ENCODE data around the gene GATAD2B.
"Not testable (repeated sequence)": the region's sequence is repeated elsewhere in the genome, so short reads cannot be mapped to it uniquely, and the experiment has no call there.

Gene GATAD2B

GRCh38 chr1:153849487-153850185, 73.1 kb downstream of the GATAD2B start:
- no peak for TF ChIP-seq CTCF (IDR thresholded peaks at IDR 0.05; ENCODE audit: low read depth, low read length)
- DNase-seq = no peak
- Histone ChIP-seq H3K9me3 (no peaks in the 10 kb centered on the region), H3K27me3 (no peaks in the 10 kb centered on the region), H3K4me1 (no peaks in the 10 kb centered on the region), H3K4me3 (ENCODE audit: low read depth, low read length) (no peak overlapping the region), H3K36me3 (no peaks in the 10 kb centered on the region; the same call in 1 of the 2 replicates)

DNA sequence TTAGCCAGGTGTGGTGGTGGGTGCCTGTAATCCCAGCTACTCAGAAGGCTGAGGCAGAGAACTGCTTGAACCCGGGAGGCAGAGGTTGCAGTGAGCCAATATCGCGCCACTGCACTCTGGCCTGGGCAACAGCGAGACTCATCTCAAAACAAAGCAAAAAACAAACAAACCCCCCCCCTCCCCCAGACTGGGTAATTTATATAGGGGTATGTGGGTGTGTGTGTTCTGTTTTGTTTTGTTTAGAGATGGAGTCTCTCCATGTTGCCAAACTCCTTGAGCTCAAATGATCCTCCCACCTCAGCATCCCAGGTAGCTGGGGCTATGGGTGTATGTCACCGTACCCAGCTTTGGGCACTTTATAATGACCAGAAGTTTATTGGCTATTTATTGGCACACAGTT, 74.0 kb downstream of the GATAD2B start:
- DNase-seq = no peak
- no peaks in the 10 kb centered on the region for H3K27me3 ChIP-seq
- no peak for TF ChIP-seq CTCF (IDR thresholded peaks at IDR 0.05; ENCODE audit: low read depth, low read length)
- no peaks in the 10 kb centered on the region; the same call in 1 of the 2 replicates for H3K36me3 ChIP-seq
- H3K4me1 ChIP-seq = no peaks in the 10 kb centered on the region
- H3K9me3 ChIP-seq = no peaks in the 10 kb centered on the region
- no peak overlapping the region for H3K4me3 ChIP-seq (ENCODE audit: low read depth, low read length)

- DNase-seq = no peak
- Histone ChIP-seq H3K4me1 (no peaks in the 10 kb centered on the region), H3K4me3 (ENCODE audit: low read depth, low read length) (no peak overlapping the region), H3K27me3 (no peaks in the 10 kb centered on the region), H3K9me3 (no peaks in the 10 kb centered on the region), H3K36me3 (no peaks in the 10 kb centered on the region; the same call in 1 of the 2 replicates)
- TF ChIP-seq CTCF (IDR thresholded peaks at IDR 0.05; ENCODE audit: low read depth, low read length) = no peak
Measured at GRCh38 chr1:153845158-153845557, 77.6 kb downstream of the GATAD2B start.

DNA sequence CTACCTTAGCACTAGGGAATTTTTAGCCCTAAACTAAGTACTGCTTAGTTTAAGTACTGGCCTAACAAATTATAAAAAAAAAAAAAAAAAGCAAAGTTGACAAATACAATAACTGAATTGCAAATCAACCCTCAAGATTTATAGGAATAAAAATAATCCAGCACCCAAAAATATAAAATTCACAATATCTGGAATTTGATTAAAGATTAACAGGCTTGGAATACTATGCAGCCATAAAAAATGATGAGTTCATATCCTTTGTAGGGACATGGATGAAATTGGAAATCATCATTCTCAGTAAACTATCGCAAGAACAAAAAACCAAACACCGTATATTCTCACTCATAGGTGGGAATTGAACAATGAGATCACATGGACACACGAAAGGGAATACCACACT, 78.4 kb downstream of the GATAD2B start:
- not testable (repeated sequence) for H3K36me3 ChIP-seq; H3K4me3 ChIP-seq (ENCODE audit: low read depth, low read length); H3K9me3 ChIP-seq; H3K27me3 ChIP-seq; H3K4me1 ChIP-seq; DNase-seq

GRCh38 chr1:153842006-153842471, 80.7 kb downstream of the GATAD2B start:
- no peak overlapping the region for H3K4me3 ChIP-seq (ENCODE audit: low read depth, low read length)
- H3K36me3 ChIP-seq = no peaks in the 10 kb centered on the region
- no peak for DNase-seq
- no peaks in the 10 kb centered on the region for H3K4me1 ChIP-seq
- H3K9me3 ChIP-seq = no peaks in the 10 kb centered on the region
- H3K27me3 ChIP-seq = no peaks in the 10 kb centered on the region
- TF ChIP-seq CTCF (IDR thresholded peaks at IDR 0.05; ENCODE audit: low read depth, low read length) = no peak

- H3K36me3 ChIP-seq = no peaks in the 10 kb centered on the region
- H3K27me3 ChIP-seq = no peaks in the 10 kb centered on the region
- H3K4me1 ChIP-seq = no peaks in the 10 kb centered on the region
- DNase-seq = no peak
- H3K9me3 ChIP-seq = no peaks in the 10 kb centered on the region
- no peak overlapping the region for H3K4me3 ChIP-seq (ENCODE audit: low read depth, low read length)
- no peak for TF ChIP-seq CTCF (IDR thresholded peaks at IDR 0.05; ENCODE audit: low read depth, low read length)
Measured at GRCh38 chr1:153841463-153841994, 81.2 kb downstream of the GATAD2B start.

DNA sequence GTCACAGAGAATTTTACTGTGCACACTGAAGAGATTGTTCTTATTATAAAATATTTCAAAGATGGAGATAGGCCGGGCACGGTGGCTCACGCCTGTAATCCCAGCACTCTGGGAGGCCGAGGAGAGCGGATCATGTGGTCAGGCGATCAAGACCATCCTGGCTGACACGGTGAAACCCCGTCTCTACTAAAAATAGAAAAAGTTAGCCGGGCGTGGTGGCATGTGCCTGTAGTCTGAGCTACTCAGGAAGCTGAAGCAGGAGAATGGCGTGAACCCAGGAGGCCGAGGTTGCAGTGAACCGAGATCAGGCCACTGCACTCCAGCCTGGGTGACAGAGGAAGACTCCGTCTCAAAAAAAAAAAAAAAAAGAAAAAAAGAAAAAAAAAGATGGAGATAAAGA, 82.0 kb downstream of the GATAD2B start:
- not testable (repeated sequence) for H3K27me3 ChIP-seq; DNase-seq; H3K4me3 ChIP-seq (ENCODE audit: low read depth, low read length); H3K4me1 ChIP-seq; H3K9me3 ChIP-seq; H3K36me3 ChIP-seq

DNA sequence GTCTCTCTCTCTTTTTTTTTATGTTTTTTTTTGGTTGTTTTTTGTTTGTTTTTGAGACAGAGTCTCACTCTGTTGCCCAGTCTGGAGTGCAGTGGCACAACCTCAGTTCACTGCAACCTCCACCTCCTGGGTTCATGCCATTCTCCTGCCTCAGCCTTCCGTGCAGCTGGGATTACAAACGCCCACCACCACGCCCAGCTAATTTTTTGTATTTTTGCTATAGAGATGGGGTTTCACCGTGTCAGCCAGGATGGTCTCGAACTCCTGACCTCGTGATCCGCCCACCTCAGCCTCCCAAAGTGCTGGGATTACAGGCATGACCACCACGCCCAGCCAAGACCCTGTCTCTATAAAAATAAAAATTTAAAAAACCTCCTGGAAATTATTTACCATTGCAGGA, 88.8 kb downstream of the GATAD2B start:
- not testable (repeated sequence) for H3K4me1 ChIP-seq; H3K4me3 ChIP-seq (ENCODE audit: low read depth, low read length); H3K36me3 ChIP-seq; H3K9me3 ChIP-seq; H3K27me3 ChIP-seq; DNase-seq
